DND-41 (cell line): Measurements from ENCODE around the gene ETFRF1.

ENCODE experiments used
- ATAC-seq: fragments of 200-7000 bp; cut with Tn5 transposase; 3 replicates; pipeline ENCODE4 v1.9.1; 2021; ENCODE audit warnings: low read depth; ENCODE audit not compliant: insufficient read depth
- DNase-seq: peaks from one replicate; pipeline ENCODE4 v3.0.0-alpha.2; 2020
- H2AFZ ChIP-seq: 2 replicates; pipeline ENCODE4 v1.6.0; 2012; ENCODE audit warnings: low read depth, low read length
- H3K27ac ChIP-seq: 2 replicates; pipeline ENCODE4 v1.5.1; 2012; ENCODE audit warnings: low read length, inconsistent platforms
- H3K27me3 ChIP-seq: fragments of 200-600 bp; sonication (generic); 2 replicates; pipeline ENCODE4 v1.6.0; 2012; ENCODE audit warnings: low read length, mild to moderate bottlenecking, inconsistent platforms; ENCODE audit not compliant: insufficient read depth, poor library complexity
- H3K36me3 ChIP-seq: 2 replicates; pipeline ENCODE4 v1.5.1; 2012; ENCODE audit warnings: low read length, inconsistent platforms; ENCODE audit not compliant: insufficient read depth
- H3K4me1 ChIP-seq: 2 replicates; pipeline ENCODE4 v1.5.1; 2012; ENCODE audit warnings: mild to moderate bottlenecking, low read length; ENCODE audit not compliant: insufficient read depth
- H3K4me2 ChIP-seq: 2 replicates; pipeline ENCODE4 v1.6.0; 2012; ENCODE audit warnings: mild to moderate bottlenecking, moderate library complexity, low read length, inconsistent platforms; ENCODE audit not compliant: insufficient read depth
- H3K4me3 ChIP-seq, 2 experiments: fragments of 200-600 bp in 1 of 2; shearing (Covaris generic) in 1 of 2; 2 replicates each; pipeline ENCODE4 v1.5.1; 2012 to 2016; ENCODE audit warnings: inconsistent platforms in 2 of 2, low read length in 2 of 2, mild to moderate bottlenecking in 2 of 2, low read depth in 1 of 2, moderate library complexity in 1 of 2
- H3K79me2 ChIP-seq: 2 replicates; pipeline ENCODE4 v1.6.0; 2012; ENCODE audit warnings: low read length, inconsistent platforms; ENCODE audit not compliant: insufficient read depth
- H3K9ac ChIP-seq: 2 replicates; pipeline ENCODE4 v1.6.0; 2012; ENCODE audit warnings: low read depth, mild to moderate bottlenecking, inconsistent platforms, low read length, moderate library complexity
- H3K9me3 ChIP-seq: 2 replicates; pipeline ENCODE4 v1.5.1; 2012; ENCODE audit warnings: low read length, moderate library complexity, mild to moderate bottlenecking, inconsistent platforms; ENCODE audit not compliant: insufficient read depth, severe bottlenecking
- H4K20me1 ChIP-seq: 2 replicates; pipeline ENCODE4 v1.6.0; 2012; ENCODE audit warnings: low read length; ENCODE audit not compliant: insufficient read depth
- EZH2 ChIP-seq: IDR thresholded peaks from 3 replicates; pipeline ENCODE4 v1.6.1; 2012; ENCODE audit warnings: borderline replicate concordance, low read depth, mild to moderate bottlenecking, moderate library complexity, low read length, inconsistent platforms; ENCODE audit not compliant: severe bottlenecking
- TF ChIP-seq, protein P1 (sequence below): IDR thresholded peaks from 2 replicates; pipeline ENCODE4 v1.5.1; 2012; ENCODE audit warnings: borderline replicate concordance, low read length, moderate library complexity, mild to moderate bottlenecking; ENCODE audit not compliant: poor library complexity, severe bottlenecking; ENCODE audit errors: extremely low read depth

Gene ETFRF1

DNA sequence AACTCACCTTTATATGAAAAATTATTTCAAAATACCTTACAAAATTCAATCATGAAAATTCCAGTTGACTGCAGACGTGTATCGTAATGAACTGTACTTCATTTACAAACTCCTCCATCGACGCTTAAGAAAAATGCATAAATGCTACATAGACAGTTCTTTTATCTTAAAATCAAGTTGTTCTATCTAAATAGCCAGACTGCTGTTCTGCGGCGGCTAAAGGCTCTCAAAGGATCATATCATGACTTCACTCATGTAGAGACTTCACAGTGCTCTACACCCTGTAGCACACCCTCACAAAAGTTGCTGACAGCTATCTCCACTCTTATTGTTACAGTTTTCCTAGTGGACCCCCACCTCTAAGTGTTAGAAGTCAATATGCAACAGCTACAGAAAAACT is 50.5 kb downstream of the ETFRF1 start:
- Histone ChIP-seq H3K9ac (no peak overlapping the region), H3K79me2 (peaks cover 55% of the 10 kb centered on the region), H3K4me3 (no peak overlapping the region), H3K9me3 (no peaks in the 10 kb centered on the region), H3K27me3 (no peaks in the 10 kb centered on the region), H3K4me2 (no peak overlapping the region), H3K27ac (no peak overlapping the region), H2AFZ (no peak overlapping the region), H3K4me1 (peaks cover 31% of the 10 kb centered on the region), H4K20me1 (peaks cover 17% of the 10 kb centered on the region), H3K36me3 (peaks cover 10% of the 10 kb centered on the region)
- TF ChIP-seq, protein P1, sequence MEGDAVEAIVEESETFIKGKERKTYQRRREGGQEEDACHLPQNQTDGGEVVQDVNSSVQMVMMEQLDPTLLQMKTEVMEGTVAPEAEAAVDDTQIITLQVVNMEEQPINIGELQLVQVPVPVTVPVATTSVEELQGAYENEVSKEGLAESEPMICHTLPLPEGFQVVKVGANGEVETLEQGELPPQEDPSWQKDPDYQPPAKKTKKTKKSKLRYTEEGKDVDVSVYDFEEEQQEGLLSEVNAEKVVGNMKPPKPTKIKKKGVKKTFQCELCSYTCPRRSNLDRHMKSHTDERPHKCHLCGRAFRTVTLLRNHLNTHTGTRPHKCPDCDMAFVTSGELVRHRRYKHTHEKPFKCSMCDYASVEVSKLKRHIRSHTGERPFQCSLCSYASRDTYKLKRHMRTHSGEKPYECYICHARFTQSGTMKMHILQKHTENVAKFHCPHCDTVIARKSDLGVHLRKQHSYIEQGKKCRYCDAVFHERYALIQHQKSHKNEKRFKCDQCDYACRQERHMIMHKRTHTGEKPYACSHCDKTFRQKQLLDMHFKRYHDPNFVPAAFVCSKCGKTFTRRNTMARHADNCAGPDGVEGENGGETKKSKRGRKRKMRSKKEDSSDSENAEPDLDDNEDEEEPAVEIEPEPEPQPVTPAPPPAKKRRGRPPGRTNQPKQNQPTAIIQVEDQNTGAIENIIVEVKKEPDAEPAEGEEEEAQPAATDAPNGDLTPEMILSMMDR, result no peak
- no peak for TF ChIP-seq EZH2
- ATAC-seq, result no peak
- no peak for DNase-seq

DNA sequence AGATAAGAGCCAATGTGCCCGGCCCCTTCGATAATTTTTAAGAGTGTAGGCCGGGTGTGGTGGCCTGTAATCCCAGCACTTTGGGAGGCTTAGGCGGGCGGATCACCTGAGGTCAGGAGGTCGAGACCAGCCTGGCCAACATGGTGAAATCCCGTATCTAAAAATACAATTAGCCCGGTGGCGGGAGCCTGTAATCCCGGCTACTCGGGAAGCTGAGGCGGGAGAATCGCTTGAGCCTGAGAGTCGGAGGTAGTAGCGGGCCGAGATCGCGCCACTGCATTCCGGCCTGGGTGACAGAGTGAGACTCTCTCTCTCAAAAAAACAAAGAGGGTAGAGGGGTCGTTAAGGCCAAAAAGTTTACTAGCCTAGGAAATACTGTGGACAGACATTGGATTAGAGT is 53.1 kb downstream of the ETFRF1 start:
- H3K4me3 ChIP-seq, result no peak overlapping the region
- H3K4me2 ChIP-seq, result 0 out of 2 replicates have a peak overlapping the region, but pooled peaks have one; percentile 94
- TF ChIP-seq, protein P1, result no peak
- TF ChIP-seq EZH2, result no peak
- peaks cover 36% of the 10 kb centered on the region for H3K4me1 ChIP-seq
- no peaks in the 10 kb centered on the region for H3K9me3 ChIP-seq
- H3K79me2 ChIP-seq, result peaks cover 47% of the 10 kb centered on the region
- no peak for DNase-seq
- H2AFZ ChIP-seq, result no peak overlapping the region
- H4K20me1 ChIP-seq, result peaks cover 14% of the 10 kb centered on the region
- peaks cover 11% of the 10 kb centered on the region for H3K27me3 ChIP-seq
- ATAC-seq, result no peak
- no peak overlapping the region for H3K27ac ChIP-seq
- no peak overlapping the region for H3K9ac ChIP-seq
- H3K36me3 ChIP-seq, result peaks cover 7% of the 10 kb centered on the region

DNA sequence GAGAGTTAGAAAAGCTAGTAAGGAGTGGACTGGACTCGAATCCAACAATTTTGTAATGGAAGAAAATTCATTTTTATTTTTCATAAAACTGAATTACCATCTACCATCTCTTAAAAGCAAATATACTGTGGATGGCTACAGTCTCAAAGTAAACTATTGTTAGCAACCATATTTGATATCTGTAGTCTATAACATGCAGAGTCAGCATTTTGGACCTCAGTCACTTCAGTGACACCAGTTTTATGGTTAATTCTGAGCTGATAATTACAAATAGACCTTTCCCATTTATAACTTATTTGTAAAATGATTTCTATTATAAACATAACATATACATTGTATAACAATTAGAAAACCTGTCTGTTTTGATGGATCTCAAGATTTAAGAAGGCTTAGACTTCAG is 53.7 kb downstream of the ETFRF1 start:
- peaks cover 36% of the 10 kb centered on the region for H3K4me1 ChIP-seq

More for the DNA sequence above, 53.7 kb downstream of the ETFRF1 start:
- peaks cover 47% of the 10 kb centered on the region for H3K79me2 ChIP-seq
- DNase-seq (no peak), ATAC-seq (no peak)
- peak overlapping the region; percentile 94 for H3K4me2 ChIP-seq
- H2AFZ ChIP-seq, result no peak overlapping the region
- no peak overlapping the region for H3K27ac ChIP-seq
- H3K4me3 ChIP-seq, result 0 out of 4 replicates have a peak overlapping the region, but pooled peaks of 1 of the 2 experiments have one; percentile 95
- H4K20me1 ChIP-seq, result peaks cover 14% of the 10 kb centered on the region
- no peaks in the 10 kb centered on the region for H3K9me3 ChIP-seq
- H3K9ac ChIP-seq, result no peak overlapping the region
- peaks cover 16% of the 10 kb centered on the region for H3K27me3 ChIP-seq
- TF ChIP-seq, protein P1, result no peak
- TF ChIP-seq EZH2, result no peak
- H3K36me3 ChIP-seq, result peaks cover 6% of the 10 kb centered on the region
